H9 (cell line): ENCODE results near the gene SPATA6L. TPM values are rescaled to one million over a fixed set of nuclear protein-coding genes. Genes with fewer than 3 reads are reported as not detected.

Source experiments
- DNase-seq: peaks from one replicate; pipeline ENCODE4 v3.0.0-alpha.2; 2017
- H2AFZ ChIP-seq: one replicate; pipeline ENCODE4 v1.6.1; 2013; ENCODE audit warnings: mild to moderate bottlenecking, low read length, control low read depth, moderate library complexity
- H2AK5ac ChIP-seq: 2 replicates; pipeline ENCODE4 v1.6.1; 2013; ENCODE audit warnings: low read length, control low read depth, mixed read lengths; ENCODE audit not compliant: insufficient read length
- H2BK120ac ChIP-seq: one replicate; pipeline ENCODE4 v1.6.1; 2013; ENCODE audit warnings: low read depth, mild to moderate bottlenecking, low read length, control low read depth, inconsistent platforms; ENCODE audit not compliant: poor library complexity, severe bottlenecking
- H2BK12ac ChIP-seq: 2 replicates; pipeline ENCODE4 v1.6.1; 2013; ENCODE audit warnings: low read length, control low read depth, mixed read lengths, low read depth; ENCODE audit not compliant: insufficient read length
- H2BK15ac ChIP-seq: 2 replicates; pipeline ENCODE4 v1.6.1; 2013; ENCODE audit warnings: low read depth, low read length, control low read depth
- H2BK20ac ChIP-seq: one replicate; pipeline ENCODE4 v1.6.1; 2013; ENCODE audit warnings: low read depth, mild to moderate bottlenecking, low read length, control low read depth, inconsistent platforms; ENCODE audit not compliant: poor library complexity, severe bottlenecking
- H2BK5ac ChIP-seq: 2 replicates; pipeline ENCODE4 v1.6.1; 2013; ENCODE audit warnings: low read length, control low read depth, mixed read lengths; ENCODE audit not compliant: insufficient read length
- H3K14ac ChIP-seq: 2 replicates; pipeline ENCODE4 v1.6.1; 2013; ENCODE audit warnings: low read length, control low read depth; ENCODE audit not compliant: insufficient read depth
- H3K18ac ChIP-seq: 2 replicates; pipeline ENCODE4 v1.6.1; 2013; ENCODE audit warnings: low read depth, mild to moderate bottlenecking, mixed read lengths, low read length, control low read depth; ENCODE audit not compliant: insufficient read length
- H3K23ac ChIP-seq: 2 replicates; pipeline ENCODE4 v1.6.1; 2013; ENCODE audit warnings: low read length, control low read depth, mixed read lengths, low read depth; ENCODE audit not compliant: insufficient read length
- H3K23me2 ChIP-seq: 2 replicates; pipeline ENCODE4 v1.6.1; 2013; ENCODE audit warnings: low read depth, mild to moderate bottlenecking, mixed read lengths, low read length, control low read depth; ENCODE audit not compliant: insufficient read length, poor library complexity, severe bottlenecking
- H3K27ac ChIP-seq: 2 replicates; pipeline ENCODE4 v1.5.1; 2013; ENCODE audit warnings: low read length, control low read depth, mixed read lengths, low read depth; ENCODE audit not compliant: insufficient read length
- H3K27me3 ChIP-seq: 2 replicates; pipeline ENCODE4 v1.6.1; 2013; ENCODE audit warnings: low read length, control low read depth, inconsistent platforms; ENCODE audit not compliant: insufficient read depth
- H3K4ac ChIP-seq: 2 replicates; pipeline ENCODE4 v1.6.1; 2013; ENCODE audit warnings: low read depth, mild to moderate bottlenecking, control low read depth, inconsistent platforms, low read length, moderate library complexity
- H3K4me1 ChIP-seq: 2 replicates; pipeline ENCODE4 v1.6.1; 2013; ENCODE audit warnings: low read length, control low read depth, inconsistent platforms; ENCODE audit not compliant: insufficient read depth
- H3K4me2 ChIP-seq: 2 replicates; pipeline ENCODE4 v1.6.1; 2013; ENCODE audit warnings: low read length, control low read depth, mixed read lengths; ENCODE audit not compliant: insufficient read length, insufficient read depth
- H3K56ac ChIP-seq: 2 replicates; pipeline ENCODE4 v1.6.1; 2013; ENCODE audit warnings: low read depth, mild to moderate bottlenecking, mixed read lengths, low read length, control low read depth; ENCODE audit not compliant: insufficient read length
- H3K79me1 ChIP-seq: 2 replicates; pipeline ENCODE4 v1.6.1; 2013; ENCODE audit warnings: low read depth, mild to moderate bottlenecking, moderate library complexity, low read length, control low read depth, inconsistent platforms; ENCODE audit not compliant: insufficient read depth, poor library complexity, severe bottlenecking
- H3K79me2 ChIP-seq: 2 replicates; pipeline ENCODE4 v1.6.1; 2013; ENCODE audit warnings: low read length, control low read depth, inconsistent platforms; ENCODE audit not compliant: insufficient read depth
- H3K9ac ChIP-seq: 2 replicates; pipeline ENCODE4 v1.6.1; 2013; ENCODE audit warnings: low read length, control low read depth, mixed read lengths; ENCODE audit not compliant: insufficient read length; ENCODE audit errors: extremely low read depth
- H3K9me3 ChIP-seq: one replicate; pipeline ENCODE4 v1.6.1; 2013; ENCODE audit warnings: low read depth, low read length, inconsistent platforms; ENCODE audit not compliant: control insufficient read depth
- H3T11ph ChIP-seq: one replicate; pipeline ENCODE4 v1.6.1; 2013; ENCODE audit warnings: mild to moderate bottlenecking, low read length, control low read depth, inconsistent platforms
- H4K20me1 ChIP-seq: one replicate; pipeline ENCODE4 v1.6.1; 2013; ENCODE audit not compliant: control insufficient read depth, insufficient read length, insufficient read depth
- H4K5ac ChIP-seq: 2 replicates; pipeline ENCODE4 v1.6.1; 2013; ENCODE audit warnings: low read depth, mild to moderate bottlenecking, mixed read lengths, low read length, control low read depth; ENCODE audit not compliant: insufficient read length
- H4K8ac ChIP-seq: replicated peaks from 2 replicates; pipeline ENCODE4 v1.6.1; 2013; ENCODE audit warnings: low read length, control low read depth, mixed read lengths, low read depth; ENCODE audit not compliant: insufficient read length
- H4K91ac ChIP-seq: 2 replicates; pipeline ENCODE4 v1.6.1; 2013; ENCODE audit warnings: low read depth, mild to moderate bottlenecking, moderate library complexity, mixed read lengths, low read length, control low read depth; ENCODE audit not compliant: insufficient read length
- H3K27ac Mint-ChIP-seq, 3 experiments: 2 replicates in 2 of 3; 3 replicates in 1 of 3; pipeline ENCODE4 v1.8.0; 2020 to 2021; ENCODE audit warnings: mixed read lengths in 3 of 3, mild to moderate bottlenecking in 1 of 3, moderate library complexity in 1 of 3
- H3K27me3 Mint-ChIP-seq: 2 replicates; pipeline ENCODE4 v1.8.0; 2021; ENCODE audit warnings: low read depth, mild to moderate bottlenecking, moderate library complexity, mixed read lengths
- H3K36me3 Mint-ChIP-seq, 3 experiments: 2 replicates in 2 of 3; 3 replicates in 1 of 3; pipeline ENCODE4 v1.8.0; 2020 to 2021; ENCODE audit warnings: low read depth in 3 of 3, mixed read lengths in 3 of 3; ENCODE audit not compliant: insufficient read depth in 1 of 3
- H3K4me1 Mint-ChIP-seq, 2 experiments: 2 replicates each; pipeline ENCODE4 v1.8.0; 2020; ENCODE audit warnings: mixed read lengths in 2 of 2
- H3K4me3 Mint-ChIP-seq, 2 experiments: 2 replicates in 1 of 2; 3 replicates in 1 of 2; pipeline ENCODE4 v1.8.0; 2020 to 2021; ENCODE audit warnings: mild to moderate bottlenecking in 2 of 2, mixed read lengths in 2 of 2, moderate library complexity in 1 of 2
- H3K9me3 Mint-ChIP-seq, 2 experiments: 2 replicates in 1 of 2; 3 replicates in 1 of 2; pipeline ENCODE4 v1.8.0; 2020; ENCODE audit warnings: mild to moderate bottlenecking in 2 of 2, mixed read lengths in 2 of 2, moderate library complexity in 1 of 2
- CTCF ChIP-seq: fragments of 200-600 bp; sonication (generic); conservative IDR thresholded peaks from 3 replicates; pipeline ENCODE4 v1.8.0; 2021; ENCODE audit warnings: antibody characterized with exemption, mild to moderate bottlenecking
- total RNA-seq: library from RNA; stranded (reverse); gene quantifications from 2 replicates; pipeline ENCODE4 v1.2.1, GENCODE V29; 2021

SPATA6L gene
- total RNA-seq, 1 experiment from 2014 or later, result 0.87 TPM

DNA sequence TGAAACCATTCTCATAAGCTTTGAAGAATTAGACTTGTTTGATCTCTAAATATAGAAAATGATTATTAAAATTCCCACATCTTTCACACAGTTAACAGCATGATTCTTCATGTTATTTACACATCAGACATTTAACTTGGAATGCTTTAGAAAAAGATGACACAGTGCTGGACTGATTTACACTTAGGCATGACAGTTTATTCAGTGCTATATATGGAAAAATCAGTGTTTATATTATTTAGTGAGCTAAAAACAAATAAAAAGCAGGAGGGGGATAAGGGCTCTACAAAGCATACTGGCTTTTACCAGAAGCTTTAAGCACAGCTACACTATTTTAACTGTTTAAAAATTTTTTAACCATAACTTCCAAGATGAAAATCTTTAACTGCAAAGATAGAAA lies 43.1 kb upstream of the SPATA6L start:
- no peaks in the 10 kb centered on the region for H3K27me3 Mint-ChIP-seq
- no peak overlapping the region for H2BK120ac ChIP-seq

More for the DNA sequence above, 43.1 kb upstream of the SPATA6L start:
- H2BK15ac ChIP-seq, result no peak overlapping the region
- H3K79me1 ChIP-seq, result no peaks in the 10 kb centered on the region
- no peak overlapping the region for H2AK5ac ChIP-seq
- H4K20me1 ChIP-seq, result no peaks in the 10 kb centered on the region
- H3K14ac ChIP-seq, result no peak overlapping the region
- no peak overlapping the region for H2BK20ac ChIP-seq
- no peak overlapping the region for H3T11ph ChIP-seq
- H3K18ac ChIP-seq, result no peak overlapping the region
- H3K27me3 ChIP-seq, result no peaks in the 10 kb centered on the region
- no peak overlapping the region for H4K91ac ChIP-seq
- no peak overlapping the region for H3K23ac ChIP-seq
- no peaks in the 10 kb centered on the region for H3K79me2 ChIP-seq
- no peak for TF ChIP-seq CTCF
- no peak overlapping the region for H3K4me3 Mint-ChIP-seq
- no peaks in the 10 kb centered on the region for H3K9me3 ChIP-seq
- no peaks in the 10 kb centered on the region for H3K4me1 Mint-ChIP-seq
- no peak overlapping the region for H3K27ac Mint-ChIP-seq
- no peak overlapping the region for H4K5ac ChIP-seq
- H2BK5ac ChIP-seq, result no peak overlapping the region
- H3K4me2 ChIP-seq, result no peak overlapping the region
- no peak overlapping the region for H3K27ac ChIP-seq
- H2AFZ ChIP-seq, result no peak overlapping the region
- peaks cover 4 to 6% of the 10 kb centered on the region in 2 experiments; a peak in 3 of 5 replicates for H3K9me3 Mint-ChIP-seq
- H2BK12ac ChIP-seq, result no peak overlapping the region
- H3K4me1 ChIP-seq, result no peaks in the 10 kb centered on the region
- H3K23me2 ChIP-seq, result no peaks in the 10 kb centered on the region
- no peak for DNase-seq
- H3K4ac ChIP-seq, result no peak overlapping the region
- H3K36me3 Mint-ChIP-seq, result peaks cover 9 to 51% (median 17%) of the 10 kb centered on the region in 3 experiments; a peak in 5 of 7 replicates
- H4K8ac ChIP-seq, result no peak overlapping the region
- H3K56ac ChIP-seq, result no peak overlapping the region
- no peak overlapping the region for H3K9ac ChIP-seq
